Limb (tissue), 2 donors: ENCODE data around the gene NBAS.

Experiments
- DNase-seq, 2 donors: peaks; one replicate each; pipeline ENCODE4 v3.0.0-alpha.2; 2016; ENCODE audit errors: extremely low spot score in 2 of 2

Gene NBAS

DNA sequence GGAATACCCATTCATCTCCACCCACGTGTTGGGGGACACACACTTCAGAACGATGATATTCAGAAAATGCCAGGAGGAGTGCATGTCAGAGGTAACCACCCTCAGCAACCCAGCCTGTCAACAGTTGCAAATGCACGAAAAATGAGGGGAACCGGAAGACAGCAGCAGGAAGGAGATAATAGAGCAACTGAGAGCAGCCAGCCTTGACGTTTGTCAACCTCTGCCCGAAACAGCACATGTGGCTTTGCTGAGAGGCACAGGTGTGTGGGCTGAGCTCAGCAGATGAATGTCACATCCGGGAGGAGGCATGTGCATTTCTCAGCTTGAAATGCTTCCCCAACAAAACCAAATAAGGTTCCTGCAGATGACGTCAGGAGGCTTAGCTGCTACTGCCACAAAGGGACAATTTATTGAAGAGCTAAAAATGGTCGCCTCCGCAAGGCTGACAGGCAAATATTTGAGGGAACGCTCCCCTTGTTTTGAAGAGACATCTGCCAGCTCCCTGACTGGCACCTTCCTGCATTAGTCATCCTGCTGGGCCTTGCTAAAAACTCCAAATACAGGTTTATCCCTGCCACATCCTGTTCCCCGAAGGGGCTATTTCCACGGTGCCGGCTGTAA lies 419.0 kb downstream of the NBAS start:
- no peak for DNase-seq

DNA sequence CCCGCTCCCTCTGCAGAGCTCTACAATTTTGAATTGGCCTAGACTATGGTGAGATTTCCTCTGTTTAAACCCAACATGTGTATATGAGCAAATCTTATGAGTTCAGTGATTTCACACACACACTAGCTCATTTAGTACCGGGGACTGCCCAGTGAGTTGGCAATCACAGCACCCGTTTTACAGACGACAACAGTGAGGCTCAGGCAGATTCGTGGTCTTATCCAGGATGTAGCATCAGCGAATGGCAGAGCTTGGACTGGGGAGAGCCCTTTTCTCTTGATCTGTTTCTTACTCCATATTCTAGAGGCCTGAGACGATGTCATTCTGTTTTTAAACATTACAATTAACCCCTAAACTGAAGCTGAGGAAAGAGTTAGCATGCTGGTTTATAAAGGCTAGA lies 419.9 kb downstream of the NBAS start:
- DNase-seq: no peak

- DNase-seq: no peak
Observed at GRCh38 chr2:15136639-15137038, 424.5 kb downstream of the NBAS start.

DNA sequence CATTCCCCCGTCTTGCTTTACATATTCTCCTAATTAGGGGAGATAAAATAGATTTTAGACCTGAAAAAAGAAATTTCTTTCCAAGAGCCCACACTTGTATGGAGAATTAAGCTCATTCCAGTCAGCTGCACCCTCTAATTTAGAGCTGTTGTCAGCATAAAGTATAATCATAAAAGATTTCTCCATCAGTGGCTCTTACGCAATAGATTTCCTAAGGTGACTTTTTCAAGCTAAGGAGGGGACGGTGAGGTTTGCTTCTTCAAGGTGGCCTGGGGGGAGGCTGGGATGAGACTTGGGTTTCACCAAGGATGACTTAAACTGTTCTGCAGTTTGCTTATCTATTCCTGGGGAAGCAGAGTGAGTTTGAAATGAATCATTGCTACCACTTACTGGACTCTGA lies 426.2 kb downstream of the NBAS start:
- no peak for DNase-seq

GRCh38 chr2:15133461-15133860 lies 427.7 kb downstream of the NBAS start:
- DNase-seq: no peak

DNA sequence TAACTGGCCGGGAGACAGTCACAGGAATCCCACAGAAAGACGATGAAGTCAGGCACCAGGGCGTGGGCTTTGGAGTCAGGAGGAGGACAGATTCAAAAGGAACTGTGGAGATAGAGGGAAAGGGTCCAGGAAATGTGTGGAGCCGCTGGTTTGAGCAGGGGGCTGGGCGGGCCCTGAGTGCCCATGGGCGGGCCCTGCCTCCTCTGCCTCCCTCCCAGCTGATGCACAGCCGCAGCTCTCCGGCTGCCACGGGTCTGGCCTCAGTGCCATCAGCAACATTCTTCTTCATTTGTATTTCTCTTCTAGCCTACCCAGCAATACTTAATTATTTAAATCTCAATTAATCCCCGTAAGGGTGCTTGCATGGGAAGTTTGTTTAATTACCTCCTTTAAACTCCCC lies 432.3 kb downstream of the NBAS start:
- DNase-seq: no peak

DNA sequence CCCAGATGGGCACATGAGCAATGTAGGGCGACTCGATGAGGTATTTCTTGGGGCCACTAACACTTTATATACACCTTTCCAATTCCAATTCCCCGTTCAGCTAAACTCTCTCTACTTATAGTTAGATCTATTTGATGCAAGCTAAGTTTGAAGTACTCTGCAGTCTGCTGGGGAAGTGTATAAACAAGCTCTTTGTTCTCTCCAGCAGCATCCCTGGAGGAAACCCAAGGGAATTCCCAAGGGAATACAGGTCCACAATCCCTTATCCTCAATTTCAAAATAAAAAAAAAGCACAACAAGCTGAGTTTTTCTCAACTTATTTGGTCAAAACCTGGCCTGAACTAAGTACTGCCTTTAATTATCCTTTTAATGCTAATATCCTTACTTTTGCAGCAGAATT lies 433.3 kb downstream of the NBAS start:
- no peak for DNase-seq

DNA sequence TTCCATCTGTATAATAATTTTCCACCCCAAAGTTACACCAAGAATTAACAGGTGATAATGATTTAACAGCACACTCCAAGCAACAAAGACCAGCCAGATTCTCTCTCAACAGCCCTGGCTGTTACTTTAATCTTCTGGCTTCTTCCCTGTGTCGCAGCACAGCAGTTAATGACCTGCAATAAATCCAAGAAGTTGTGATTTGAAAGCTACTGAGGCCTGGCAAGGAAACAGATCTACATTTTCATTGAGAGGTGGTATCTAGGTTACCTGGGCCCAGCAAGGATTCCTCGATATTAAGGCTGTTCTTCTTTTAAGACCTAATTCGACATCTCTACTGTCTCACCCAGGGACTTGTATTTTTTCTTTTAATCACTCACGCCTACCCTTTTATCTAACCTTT lies 433.8 kb downstream of the NBAS start:
- DNase-seq: no peak

DNA sequence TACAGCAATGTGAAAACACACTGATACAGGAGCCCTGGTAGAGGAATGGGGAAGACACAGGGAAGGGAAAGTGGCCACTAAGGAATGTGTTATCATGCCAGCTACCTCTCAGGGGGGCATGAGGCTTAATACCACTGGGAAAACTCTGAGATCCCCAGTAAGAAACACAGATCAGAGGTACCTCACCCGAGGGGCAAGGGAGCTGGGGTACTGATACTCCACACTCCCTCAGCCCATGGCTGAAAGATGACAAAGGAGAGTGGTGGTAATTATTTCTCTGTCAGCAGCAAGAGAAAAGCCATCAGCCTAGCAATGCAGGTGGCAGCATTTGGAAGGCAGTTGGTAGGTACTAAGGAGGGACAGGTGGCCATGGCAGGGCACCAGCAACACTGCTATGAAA lies 434.8 kb downstream of the NBAS start:
- DNase-seq: no peak

DNA sequence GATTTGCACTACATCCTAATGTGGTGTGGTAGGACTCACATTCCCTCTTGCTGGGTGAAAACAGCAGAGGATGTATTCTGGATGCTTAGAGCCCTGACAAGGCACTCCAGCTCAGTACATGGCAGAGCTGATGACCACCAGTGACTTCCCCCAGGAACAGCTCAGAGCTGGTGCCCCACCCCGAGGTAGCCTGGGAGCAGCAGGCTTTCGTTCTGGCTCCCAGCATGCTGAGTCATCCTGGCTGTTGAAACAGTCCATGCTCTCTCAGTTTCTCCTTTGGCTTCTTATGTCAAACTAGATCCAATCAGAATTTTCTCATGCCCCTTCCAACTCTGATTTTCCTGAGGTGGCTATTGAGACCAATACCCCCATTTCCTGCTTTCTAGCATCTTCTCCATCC lies 438.2 kb downstream of the NBAS start:
- DNase-seq: no peak

DNA sequence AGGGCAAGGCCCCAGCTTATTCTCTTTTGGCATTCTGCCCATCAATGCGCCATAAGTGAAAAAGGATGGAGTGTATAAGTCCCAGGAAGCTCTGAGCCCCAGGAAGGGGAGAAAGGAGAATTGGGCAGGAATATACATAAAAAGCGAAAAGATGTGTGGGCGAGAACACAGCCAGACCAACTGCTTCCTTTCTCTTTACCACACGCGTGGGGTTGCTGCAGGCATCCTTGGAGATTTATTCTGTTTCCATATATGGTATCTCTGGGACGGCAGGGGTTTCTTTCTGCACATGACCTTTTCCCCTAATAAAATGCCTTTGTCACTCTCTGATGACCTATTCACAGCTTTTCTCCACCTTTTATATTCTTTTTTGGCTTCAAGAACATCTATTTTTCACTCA lies 440.5 kb downstream of the NBAS start:
- DNase-seq: no peak

GRCh38 chr2:15119722-15120175 lies 441.4 kb downstream of the NBAS start:
- no peak for DNase-seq

DNA sequence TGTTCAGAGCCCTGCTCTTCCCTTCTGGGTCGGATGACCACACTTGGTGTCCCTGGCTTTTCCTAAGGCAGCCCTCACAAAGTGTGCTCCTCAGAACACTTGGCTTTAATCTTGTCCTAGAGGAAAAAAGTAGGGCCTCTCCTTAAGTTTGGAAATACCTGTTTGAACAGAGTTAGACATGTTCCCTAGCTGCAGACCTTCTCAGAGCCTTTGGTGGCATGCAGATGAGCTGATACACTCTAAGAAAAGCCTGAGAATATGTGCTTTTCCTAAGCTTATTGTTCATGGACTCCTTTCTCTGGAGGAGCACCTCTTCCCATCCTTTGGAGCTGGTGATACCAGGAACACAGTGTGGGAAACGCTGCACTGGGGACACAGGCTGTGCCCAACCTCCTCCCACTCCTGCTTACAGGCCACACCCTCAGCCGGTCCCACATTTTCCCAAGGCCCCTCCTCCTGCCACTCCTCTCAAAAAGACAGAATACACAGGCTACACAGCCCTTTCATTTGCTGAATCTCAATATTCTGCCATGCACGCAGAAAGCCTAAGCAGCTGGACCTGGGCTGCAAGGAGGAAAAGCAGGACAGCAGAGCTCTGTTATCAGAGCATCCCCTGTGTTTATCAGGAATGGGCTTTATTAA lies 443.6 kb downstream of the NBAS start:
- no peak for DNase-seq
